IMR-90 (cell line): ENCODE measurements around the gene UQCRQ. TPM values are rescaled to one million over a fixed set of nuclear protein-coding genes. Genes with fewer than 3 reads are reported as not detected.

ENCODE experiments used
- ATAC-seq: fragments of 200-7000 bp; cut with Tn5 transposase; 2 replicates; pipeline ENCODE4 v1.9.1; 2020; ENCODE audit warnings: low read depth, mild to moderate bottlenecking, moderate library complexity
- BruUV-seq: library from RNA; stranded (reverse); fragments of 400-500 nt; replicated peaks from 2 replicates; lab custom pipeline; 2021; lab: Mats Ljungman, UMichigan
- CTCF ChIA-PET: fragments of 300-600 bp; formaldehyde crosslinking; extraction: SDS; loops from one replicate; lab custom pipeline; 2021; ENCODE audit warnings: antibody characterized with exemption; lab: Yijun Ruan, JAX
- POLR2A ChIA-PET: fragments of 300-600 bp; sonication (Branson Sonifier 250); formaldehyde crosslinking; loops from one replicate; lab custom pipeline; 2022; ENCODE audit warnings: antibody characterized with exemption; ENCODE audit not compliant: unreplicated experiment; lab: Charles Lee
- DNase-seq: peaks from one replicate; pipeline ENCODE4 v3.0.0; 2013
- H2AFZ ChIP-seq: replicated peaks from 2 replicates; pipeline ENCODE3; 2013; ENCODE audit warnings: low read length, mild to moderate bottlenecking; ENCODE audit not compliant: poor library complexity
- H2AK5ac ChIP-seq: 2 replicates; pipeline ENCODE4 v1.6.1; 2013; ENCODE audit warnings: low read depth, low read length, inconsistent platforms
- H2AK9ac ChIP-seq: replicated peaks from 2 replicates; pipeline ENCODE3; 2013; ENCODE audit warnings: mild to moderate bottlenecking, low read depth, low read length, moderate library complexity; ENCODE audit not compliant: poor library complexity
- H2BK120ac ChIP-seq: 2 replicates; pipeline ENCODE4 v1.6.1; 2013; ENCODE audit warnings: low read depth, low read length, inconsistent platforms
- H2BK15ac ChIP-seq: 3 replicates; pipeline ENCODE4 v1.6.1; 2013; ENCODE audit warnings: low read depth, low read length, inconsistent platforms
- H2BK20ac ChIP-seq: 2 replicates; pipeline ENCODE4 v1.6.1; 2013; ENCODE audit warnings: low read depth, mild to moderate bottlenecking, inconsistent platforms, low read length, moderate library complexity
- H2BK5ac ChIP-seq: 2 replicates; pipeline ENCODE4 v1.6.1; 2013; ENCODE audit warnings: mild to moderate bottlenecking, low read depth, low read length, inconsistent platforms; ENCODE audit not compliant: poor library complexity, severe bottlenecking
- H3K14ac ChIP-seq: replicated peaks from 2 replicates; pipeline ENCODE4 v1.6.1; 2013; ENCODE audit warnings: low read depth, low read length, inconsistent platforms
- H3K18ac ChIP-seq: 2 replicates; pipeline ENCODE4 v1.6.1; 2013; ENCODE audit warnings: low read depth, low read length, control low read depth
- H3K23ac ChIP-seq: 2 replicates; pipeline ENCODE4 v1.6.1; 2013; ENCODE audit warnings: low read depth, low read length, inconsistent platforms
- H3K27ac ChIP-seq: 2 replicates; pipeline ENCODE4 v1.5.1; 2013; ENCODE audit warnings: mild to moderate bottlenecking, control low read depth, low read length; ENCODE audit not compliant: insufficient read depth
- H3K27me3 ChIP-seq: 2 replicates; pipeline ENCODE4 v1.6.1; 2013; ENCODE audit warnings: low read length; ENCODE audit not compliant: control insufficient read depth, insufficient read depth
- H3K36me3 ChIP-seq: 2 replicates; pipeline ENCODE4 v1.6.1; 2013; ENCODE audit warnings: low read length, mixed read lengths; ENCODE audit not compliant: control insufficient read depth, insufficient read depth
- H3K4ac ChIP-seq: 2 replicates; pipeline ENCODE4 v1.6.1; 2013; ENCODE audit warnings: low read depth, low read length, inconsistent platforms
- H3K4me1 ChIP-seq: 2 replicates; pipeline ENCODE4 v1.6.1; 2013; ENCODE audit warnings: low read length, mixed read lengths; ENCODE audit not compliant: control insufficient read depth, insufficient read depth
- H3K4me2 ChIP-seq: 2 replicates; pipeline ENCODE4 v1.6.1; 2013; ENCODE audit warnings: low read depth, mild to moderate bottlenecking, control low read depth, low read length, moderate library complexity
- H3K4me3 ChIP-seq: 2 replicates; pipeline ENCODE4 v1.5.1; 2013; ENCODE audit warnings: low read depth, mild to moderate bottlenecking, control low read depth, low read length, moderate library complexity; ENCODE audit not compliant: insufficient read depth
- H3K56ac ChIP-seq: 2 replicates; pipeline ENCODE4 v1.6.1; 2013; ENCODE audit warnings: low read length, inconsistent platforms; ENCODE audit not compliant: insufficient read depth; ENCODE audit errors: extremely low read depth
- H3K79me1 ChIP-seq, 2 experiments: 2 replicates each; pipeline ENCODE4 v1.6.1; 2013; ENCODE audit warnings: low read length in 2 of 2, inconsistent platforms in 1 of 2, low read depth in 1 of 2
- H3K9ac ChIP-seq: 2 replicates; pipeline ENCODE4 v1.6.1; 2013; ENCODE audit warnings: low read depth, low read length, control low read depth
- H3K9me1 ChIP-seq: 2 replicates; pipeline ENCODE4 v1.6.1; 2013; ENCODE audit warnings: low read length, inconsistent platforms; ENCODE audit not compliant: insufficient read depth
- H3K9me3 ChIP-seq: 2 replicates; pipeline ENCODE4 v1.6.1; 2013; ENCODE audit warnings: low read length; ENCODE audit not compliant: control insufficient read depth, insufficient read depth
- H4K20me1 ChIP-seq: 2 replicates; pipeline ENCODE4 v1.6.1; 2013; ENCODE audit warnings: low read length, inconsistent platforms; ENCODE audit not compliant: insufficient read depth
- H4K5ac ChIP-seq: 2 replicates; pipeline ENCODE4 v1.6.1; 2013; ENCODE audit warnings: mild to moderate bottlenecking, low read depth, low read length, control low read depth
- H4K8ac ChIP-seq, 2 experiments: 2 replicates each; pipeline ENCODE4 v1.6.1; 2013; ENCODE audit warnings: low read depth in 2 of 2, low read length in 2 of 2, control low read depth in 1 of 2, inconsistent platforms in 1 of 2
- H4K91ac ChIP-seq: 2 replicates; pipeline ENCODE4 v1.6.1; 2013; ENCODE audit warnings: low read depth, low read length, inconsistent platforms; ENCODE audit not compliant: insufficient read depth
- BHLHE40 ChIP-seq: fragments of 150-350 bp; IDR thresholded peaks from 2 replicates; pipeline ENCODE4 v1.6.1; 2016; ENCODE audit warnings: mild to moderate bottlenecking, low read depth, low read length
- CEBPB ChIP-seq: IDR thresholded peaks from 2 replicates; pipeline ENCODE4 v1.6.1; 2012; ENCODE audit warnings: low read depth, low read length, improper control_type of control experiment
- CHD1 ChIP-seq: IDR thresholded peaks from 2 replicates; pipeline ENCODE4 v1.6.1; 2012; ENCODE audit warnings: low read depth, low read length, improper control_type of control experiment
- ELK1 ChIP-seq: fragments of 150-350 bp; IDR thresholded peaks from 2 replicates; pipeline ENCODE4 v1.6.1; 2016; ENCODE audit warnings: low read depth, mild to moderate bottlenecking, low read length, moderate library complexity, borderline replicate concordance
- FOS ChIP-seq: fragments of 150-350 bp; IDR thresholded peaks from 2 replicates; pipeline ENCODE4 v1.6.1; 2016; ENCODE audit warnings: low read depth, low read length
- MAFK ChIP-seq: IDR thresholded peaks from 2 replicates; pipeline ENCODE4 v1.6.1; 2012; ENCODE audit warnings: low read depth, low read length, improper control_type of control experiment
- MAZ ChIP-seq: IDR thresholded peaks from 2 replicates; pipeline ENCODE4 v1.6.1; 2012; ENCODE audit warnings: low read depth, mild to moderate bottlenecking, low read length, improper control_type of control experiment, moderate library complexity, borderline replicate concordance
- MXI1 ChIP-seq: IDR thresholded peaks from 2 replicates; pipeline ENCODE4 v1.6.1; 2012; ENCODE audit warnings: low read depth, mild to moderate bottlenecking, low read length, moderate library complexity, borderline replicate concordance
- NFE2L2 ChIP-seq: fragments of 150-350 bp; IDR thresholded peaks from 2 replicates; pipeline ENCODE4 v1.6.1; 2016; ENCODE audit warnings: low read depth, mild to moderate bottlenecking, low read length
- POLR2A ChIP-seq: IDR thresholded peaks from 2 replicates; pipeline ENCODE4 v1.6.1; 2012; ENCODE audit warnings: mild to moderate bottlenecking, low read depth, low read length
- RAD21 ChIP-seq: IDR thresholded peaks from 2 replicates; pipeline ENCODE4 v1.6.1; 2012; ENCODE audit warnings: low read length, improper control_type of control experiment
- RCOR1 ChIP-seq: IDR thresholded peaks from 2 replicates; pipeline ENCODE4 v1.6.1; 2012; ENCODE audit warnings: mild to moderate bottlenecking, low read length, improper control_type of control experiment; ENCODE audit not compliant: insufficient replicate concordance
- RFX5 ChIP-seq: IDR thresholded peaks from 2 replicates; pipeline ENCODE4 v1.8.0; 2012; ENCODE audit warnings: low read depth, mild to moderate bottlenecking, low read length, moderate library complexity
- SMC3 ChIP-seq: fragments of 150-350 bp; IDR thresholded peaks from 2 replicates; pipeline ENCODE4 v1.6.1; 2016; ENCODE audit warnings: low read depth, mild to moderate bottlenecking, antibody characterized with exemption, low read length, moderate library complexity
- WGBS, 2 experiments: methylation state at CpG; one replicate each; pipeline versions ENCODE4 v1.1.5 to v1.1.7; 2013; ENCODE audit warnings: missing lambda C conversion rate in 2 of 2; ENCODE audit not compliant: insufficient read length in 1 of 2; ENCODE audit errors: extremely low coverage in 2 of 2; 5-methylcytosine and 5-hydroxymethylcytosine counted together
- dilution Hi-C: fragments of 300-500 bp; cut with HindIII; formaldehyde crosslinking; loops from one replicate; pipeline ENCODE4 v1.14.3; 2018; ENCODE audit warnings: low sequenced_read_pairs; ENCODE audit not compliant: unreplicated experiment
- in situ Hi-C: fragments of 300-500 bp; cut with MboI; formaldehyde crosslinking; loops from 3 replicates; pipeline ENCODE4 v1.14.3; 2019; ENCODE audit warnings: low sequenced_read_pairs, inconsistent platforms, mixed read lengths
- intact Hi-C: fragments of 100-400 bp; cut with micrococcal nuclease; formaldehyde crosslinking; loops from 2 replicates; pipeline ENCODE4 v1.10.0; 2022
- polyA plus RNA-seq, 3 experiments: library from polyadenylated mRNA; depleted of rRNA; stranded (reverse); fragments of >200 nt; gene quantifications; 2 replicates each; pipeline ENCODE4 v1.2.3, GENCODE V29; 2012; ENCODE audit warnings: low replicate concordance in 1 of 3
- total RNA-seq: library from RNA; depleted of rRNA; stranded (reverse); fragments of >200 nt; gene quantifications from 2 replicates; pipeline ENCODE4 v1.2.3, GENCODE V29; 2012
- TF ChIP-seq, protein P1 (sequence below): conservative IDR thresholded peaks from 2 replicates; pipeline ENCODE4 v1.5.1; 2012; ENCODE audit warnings: mild to moderate bottlenecking, low read depth, low read length, improper control_type of control experiment
- TF ChIP-seq, protein P2 (sequence below): fragments of 150-350 bp; IDR thresholded peaks from 2 replicates; pipeline ENCODE4 v1.6.1; 2017; ENCODE audit warnings: mild to moderate bottlenecking, antibody characterized with exemption, low read length, low read depth

Gene UQCRQ
- total and polyA plus RNA-seq, 2 of the 4 experiments (the other 2 are of a cell fraction): 73.7 to 292 TPM

DNA sequence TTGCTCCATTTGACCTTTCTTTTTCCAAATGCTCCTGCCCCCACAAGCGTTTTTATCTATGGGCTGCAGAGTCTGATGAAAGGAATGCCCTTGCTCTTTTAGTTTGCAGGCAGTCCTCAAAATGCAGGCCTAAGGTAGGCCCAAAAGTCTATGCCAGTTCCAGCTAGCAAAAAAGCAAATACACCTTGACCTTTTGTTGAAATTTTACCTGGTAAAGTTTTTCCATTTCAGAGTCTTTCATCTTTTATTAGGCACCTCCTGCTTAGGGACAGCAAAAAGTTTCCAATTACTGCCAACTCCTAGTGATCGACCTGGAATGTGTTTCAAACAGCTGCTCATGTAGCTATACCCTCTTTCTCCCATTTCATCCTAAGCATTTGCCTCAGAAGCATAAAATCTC lies 4.4 kb downstream of the UQCRQ start:
- no TSS peak for BruUV-seq
- Histone ChIP-seq H2BK5ac (no peak overlapping the region), H3K18ac (no peak overlapping the region), H2AK5ac (no peak overlapping the region), H3K14ac (no peak overlapping the region), H3K4me3 (no peak overlapping the region), H3K4me1 (no peaks in the 10 kb centered on the region; the same call in 1 of the 2 replicates), H3K27me3 (no peaks in the 10 kb centered on the region), H3K4ac (no peak overlapping the region), H3K36me3 (peaks cover 30% of the 10 kb centered on the region), H3K27ac (no peak overlapping the region), H4K91ac (no peak overlapping the region), H2AK9ac (no peak overlapping the region), H3K79me1 (peaks cover 9 to 54% of the 10 kb centered on the region in 2 experiments), H3K9me3 (no peaks in the 10 kb centered on the region), H4K5ac (no peak overlapping the region), H2BK20ac (no peak overlapping the region), H3K23ac (no peak overlapping the region), H3K56ac (no peak overlapping the region), H4K20me1 (peaks cover 16% of the 10 kb centered on the region; the same call in 1 of the 2 replicates), H2BK15ac (no peak overlapping the region), H3K4me2 (no peak overlapping the region), H4K8ac (no peak overlapping the region), H3K9me1 (peaks cover 14% of the 10 kb centered on the region), H2BK120ac (no peak overlapping the region), H2AFZ (no peak overlapping the region), H3K9ac (no peak overlapping the region)
- no peak for ATAC-seq
- intact Hi-C loops (no loop called here), in situ Hi-C loops (no loop called here), dilution Hi-C loops (no loop called here)
- ChIA-PET POLR2A (no interaction called here), CTCF (interaction anchor here (0.6 to 1.2 kb wide), 2 partner anchors 10 to 387 kb away, joined by 3 read pairs; no protein-coding TSS in a partner anchor)
- no peak for DNase-seq
- 83% methylated on average over 2 of the region's 2 CpGs; no CpG with 5 or more reads in 1 of the 2 experiments for WGBS, 2 experiments
- no peak for TF ChIP-seq MAZ
- TF ChIP-seq MXI1: no peak
- no peak for TF ChIP-seq FOS
- no peak for TF ChIP-seq SMC3
- no peak for TF ChIP-seq NFE2L2
- TF ChIP-seq, protein P1, sequence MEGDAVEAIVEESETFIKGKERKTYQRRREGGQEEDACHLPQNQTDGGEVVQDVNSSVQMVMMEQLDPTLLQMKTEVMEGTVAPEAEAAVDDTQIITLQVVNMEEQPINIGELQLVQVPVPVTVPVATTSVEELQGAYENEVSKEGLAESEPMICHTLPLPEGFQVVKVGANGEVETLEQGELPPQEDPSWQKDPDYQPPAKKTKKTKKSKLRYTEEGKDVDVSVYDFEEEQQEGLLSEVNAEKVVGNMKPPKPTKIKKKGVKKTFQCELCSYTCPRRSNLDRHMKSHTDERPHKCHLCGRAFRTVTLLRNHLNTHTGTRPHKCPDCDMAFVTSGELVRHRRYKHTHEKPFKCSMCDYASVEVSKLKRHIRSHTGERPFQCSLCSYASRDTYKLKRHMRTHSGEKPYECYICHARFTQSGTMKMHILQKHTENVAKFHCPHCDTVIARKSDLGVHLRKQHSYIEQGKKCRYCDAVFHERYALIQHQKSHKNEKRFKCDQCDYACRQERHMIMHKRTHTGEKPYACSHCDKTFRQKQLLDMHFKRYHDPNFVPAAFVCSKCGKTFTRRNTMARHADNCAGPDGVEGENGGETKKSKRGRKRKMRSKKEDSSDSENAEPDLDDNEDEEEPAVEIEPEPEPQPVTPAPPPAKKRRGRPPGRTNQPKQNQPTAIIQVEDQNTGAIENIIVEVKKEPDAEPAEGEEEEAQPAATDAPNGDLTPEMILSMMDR: no peak
- no peak for TF ChIP-seq CHD1
- TF ChIP-seq RCOR1: no peak
- no peak for TF ChIP-seq RAD21
- TF ChIP-seq RFX5: no peak
- TF ChIP-seq, protein P2, sequence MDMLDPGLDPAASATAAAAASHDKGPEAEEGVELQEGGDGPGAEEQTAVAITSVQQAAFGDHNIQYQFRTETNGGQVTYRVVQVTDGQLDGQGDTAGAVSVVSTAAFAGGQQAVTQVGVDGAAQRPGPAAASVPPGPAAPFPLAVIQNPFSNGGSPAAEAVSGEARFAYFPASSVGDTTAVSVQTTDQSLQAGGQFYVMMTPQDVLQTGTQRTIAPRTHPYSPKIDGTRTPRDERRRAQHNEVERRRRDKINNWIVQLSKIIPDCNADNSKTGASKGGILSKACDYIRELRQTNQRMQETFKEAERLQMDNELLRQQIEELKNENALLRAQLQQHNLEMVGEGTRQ: no peak
- TF ChIP-seq POLR2A: no peak
- no peak for TF ChIP-seq MAFK
- no peak for TF ChIP-seq CEBPB
- TF ChIP-seq ELK1: no peak
- no peak for TF ChIP-seq BHLHE40
